Raji (cell line): ENCODE results near the gene HEXIM1.

ENCODE experiments used
- POLR2A ChIP-seq: IDR thresholded peaks from 2 replicates; pipeline ENCODE4 v1.6.1; 2011; ENCODE audit warnings: low read depth, low read length, control low read depth; ENCODE audit not compliant: insufficient read depth

The HEXIM1 gene

DNA sequence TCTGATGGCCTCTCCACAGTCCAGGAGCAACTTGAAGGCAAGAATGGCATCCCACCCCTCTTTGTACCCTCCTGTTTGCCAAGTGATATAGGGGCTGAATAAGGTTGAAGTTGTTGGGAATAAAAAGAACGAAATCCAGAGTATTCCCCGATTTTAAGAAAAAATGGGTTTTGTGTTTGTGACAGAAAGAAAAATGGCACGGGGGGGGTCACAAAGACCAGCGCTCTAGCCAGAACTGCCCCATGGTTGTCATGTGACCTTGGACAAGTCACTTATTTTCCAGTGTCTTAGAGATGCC is 1.7 kb upstream of the HEXIM1 start:
- no peak for TF ChIP-seq POLR2A

DNA sequence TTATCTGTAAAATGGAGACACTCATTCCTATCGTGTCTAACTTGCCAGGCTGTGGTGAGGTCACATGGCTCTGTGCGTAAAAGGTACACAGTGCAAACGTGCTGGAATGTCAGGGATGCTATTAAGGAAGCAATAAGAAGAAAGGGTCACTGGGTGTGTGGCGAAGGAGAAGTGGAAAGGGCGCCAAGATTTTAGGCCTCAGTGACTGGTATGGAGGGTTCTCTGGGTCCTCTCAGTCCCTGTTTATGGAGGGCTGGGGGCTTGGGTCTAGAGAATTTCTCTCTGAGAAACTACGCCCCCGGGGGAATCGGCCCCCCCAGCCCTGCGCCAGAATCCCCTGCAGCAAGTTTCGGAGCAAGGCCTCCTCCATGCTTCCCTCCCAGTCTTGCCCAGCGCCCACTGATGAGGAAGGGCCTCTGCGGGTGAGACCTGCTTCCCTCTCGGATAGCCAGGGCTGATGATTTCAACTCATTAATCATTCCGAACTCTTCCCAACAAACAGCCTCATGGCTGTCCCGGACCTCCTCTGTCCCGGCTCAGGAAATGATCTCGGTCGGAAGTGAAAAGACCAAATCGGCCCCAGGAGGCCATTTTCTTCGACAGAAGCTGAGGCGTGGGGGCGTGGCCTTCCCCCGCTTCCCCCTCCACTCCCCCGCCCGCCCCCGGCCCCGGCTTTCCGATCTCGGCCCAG is 1.2 kb upstream of the HEXIM1 start:
- TF ChIP-seq POLR2A: peak; percentile 65

DNA sequence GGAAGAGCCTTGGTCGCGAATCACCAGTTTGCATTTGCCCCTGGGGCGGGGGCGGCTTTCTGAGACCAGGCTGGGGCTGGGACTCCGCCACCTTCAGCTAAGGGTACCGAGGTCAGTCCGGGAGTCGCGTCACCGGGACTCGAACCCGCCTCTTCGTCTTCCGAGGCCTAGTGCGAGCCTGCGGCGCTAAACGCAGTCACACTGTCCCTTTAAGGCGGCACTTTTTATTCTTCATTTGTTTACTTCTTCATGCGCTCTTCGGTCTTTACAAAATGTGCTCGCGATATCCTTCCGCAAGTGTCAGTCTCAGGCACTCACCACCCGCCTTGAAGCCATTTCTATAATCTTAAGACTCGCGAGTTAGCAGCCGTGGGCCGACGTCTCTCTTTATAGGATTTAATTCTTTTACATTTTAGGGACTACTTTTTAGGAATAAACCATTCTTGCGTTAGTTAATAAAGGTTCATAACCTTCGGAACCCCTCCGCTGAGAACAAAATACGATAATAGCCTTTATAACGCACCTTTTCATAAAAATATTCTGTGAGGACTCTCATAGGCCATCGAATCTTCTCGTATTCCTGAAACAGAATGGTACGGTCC is 593 bp upstream of the HEXIM1 start:
- TF ChIP-seq POLR2A: peak; percentile 65

DNA sequence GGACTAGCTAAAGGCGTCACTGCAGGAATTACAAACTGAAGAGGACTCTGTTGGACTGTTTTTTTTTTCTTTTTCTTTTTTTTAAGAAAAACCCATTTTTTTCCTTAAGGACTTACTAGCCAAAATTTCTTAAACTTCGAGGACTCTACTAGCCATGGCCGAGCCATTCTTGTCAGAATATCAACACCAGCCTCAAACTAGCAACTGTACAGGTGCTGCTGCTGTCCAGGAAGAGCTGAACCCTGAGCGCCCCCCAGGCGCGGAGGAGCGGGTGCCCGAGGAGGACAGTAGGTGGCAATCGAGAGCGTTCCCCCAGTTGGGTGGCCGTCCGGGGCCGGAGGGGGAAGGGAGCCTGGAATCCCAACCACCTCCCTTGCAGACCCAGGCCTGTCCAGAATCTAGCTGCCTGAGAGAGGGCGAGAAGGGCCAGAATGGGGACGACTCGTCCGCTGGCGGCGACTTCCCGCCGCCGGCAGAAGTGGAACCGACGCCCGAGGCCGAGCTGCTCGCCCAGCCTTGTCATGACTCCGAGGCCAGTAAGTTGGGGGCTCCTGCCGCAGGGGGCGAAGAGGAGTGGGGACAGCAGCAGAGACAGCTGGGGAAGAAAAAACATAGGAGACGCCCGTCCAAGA is 878 bp downstream of the HEXIM1 start:
- no peak; the same call in none of the 2 replicates for TF ChIP-seq POLR2A

DNA sequence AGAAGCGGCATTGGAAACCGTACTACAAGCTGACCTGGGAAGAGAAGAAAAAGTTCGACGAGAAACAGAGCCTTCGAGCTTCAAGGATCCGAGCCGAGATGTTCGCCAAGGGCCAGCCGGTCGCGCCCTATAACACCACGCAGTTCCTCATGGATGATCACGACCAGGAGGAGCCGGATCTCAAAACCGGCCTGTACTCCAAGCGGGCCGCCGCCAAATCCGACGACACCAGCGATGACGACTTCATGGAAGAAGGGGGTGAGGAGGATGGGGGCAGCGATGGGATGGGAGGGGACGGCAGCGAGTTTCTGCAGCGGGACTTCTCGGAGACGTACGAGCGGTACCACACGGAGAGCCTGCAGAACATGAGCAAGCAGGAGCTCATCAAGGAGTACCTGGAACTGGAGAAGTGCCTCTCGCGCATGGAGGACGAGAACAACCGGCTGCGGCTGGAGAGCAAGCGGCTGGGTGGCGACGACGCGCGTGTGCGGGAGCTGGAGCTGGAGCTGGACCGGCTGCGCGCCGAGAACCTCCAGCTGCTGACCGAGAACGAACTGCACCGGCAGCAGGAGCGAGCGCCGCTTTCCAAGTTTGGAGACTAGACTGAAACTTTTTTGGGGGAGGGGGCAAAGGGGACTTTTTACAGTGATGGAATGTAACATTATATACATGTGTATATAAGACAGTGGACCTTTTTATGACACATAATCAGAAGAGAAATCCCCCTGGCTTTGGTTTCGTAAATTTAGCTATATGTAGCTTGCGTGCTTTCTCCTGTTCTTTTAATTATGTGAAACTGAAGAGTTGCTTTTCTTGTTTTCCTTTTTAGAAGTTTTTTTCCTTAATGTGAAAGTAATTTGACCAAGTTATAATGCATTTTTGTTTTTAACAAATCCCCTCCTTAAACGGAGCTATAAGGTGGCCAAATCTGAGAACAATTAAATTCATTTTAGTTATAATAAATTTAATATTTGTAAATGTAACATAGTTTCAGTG is 1.7 kb downstream of the HEXIM1 start:
- peak; percentile 27; the same call in 1 of the 2 replicates for TF ChIP-seq POLR2A

DNA sequence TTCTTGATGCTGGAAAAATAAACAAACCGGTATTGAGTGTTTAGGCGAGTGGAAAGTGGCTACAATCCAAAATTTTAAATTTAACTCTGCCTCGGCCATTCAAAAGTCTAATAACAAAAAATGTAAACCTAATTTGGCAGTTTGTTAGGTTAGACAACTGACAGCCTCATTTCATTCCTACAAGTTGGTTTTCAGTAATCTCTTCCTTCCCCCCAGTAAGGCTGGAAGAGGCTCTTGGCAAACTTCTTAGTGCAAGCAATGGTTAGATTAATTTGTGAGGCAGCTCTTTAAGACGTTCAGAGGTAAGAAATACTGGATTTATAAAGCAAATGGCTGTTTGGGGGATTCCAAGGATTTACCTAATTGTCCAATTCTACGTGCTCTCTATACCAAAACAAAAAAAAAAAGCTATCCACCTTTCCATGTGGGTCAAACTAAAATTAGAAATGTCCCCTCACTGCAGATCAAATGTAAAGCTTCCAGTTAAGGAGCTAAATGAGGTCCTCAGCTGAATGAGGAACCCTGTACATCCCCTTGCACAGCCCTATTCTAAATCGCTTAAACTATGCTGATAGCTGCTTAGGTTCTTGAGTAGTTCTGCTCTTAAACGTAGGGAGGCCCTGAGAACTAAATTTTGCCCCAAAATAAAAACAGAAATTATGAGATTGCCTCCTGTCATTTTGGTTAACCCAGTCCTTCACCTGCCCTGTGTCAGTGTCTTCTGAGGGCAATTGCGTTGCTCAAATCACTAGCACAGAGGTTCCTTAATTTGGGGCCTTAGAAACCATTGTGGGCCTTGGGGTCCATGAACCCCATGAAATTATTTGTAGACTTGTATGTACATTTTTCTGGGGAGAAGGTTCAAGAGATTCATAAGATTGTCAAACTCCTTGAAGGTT is 2.9 kb downstream of the HEXIM1 start:
- TF ChIP-seq POLR2A: no peak

DNA sequence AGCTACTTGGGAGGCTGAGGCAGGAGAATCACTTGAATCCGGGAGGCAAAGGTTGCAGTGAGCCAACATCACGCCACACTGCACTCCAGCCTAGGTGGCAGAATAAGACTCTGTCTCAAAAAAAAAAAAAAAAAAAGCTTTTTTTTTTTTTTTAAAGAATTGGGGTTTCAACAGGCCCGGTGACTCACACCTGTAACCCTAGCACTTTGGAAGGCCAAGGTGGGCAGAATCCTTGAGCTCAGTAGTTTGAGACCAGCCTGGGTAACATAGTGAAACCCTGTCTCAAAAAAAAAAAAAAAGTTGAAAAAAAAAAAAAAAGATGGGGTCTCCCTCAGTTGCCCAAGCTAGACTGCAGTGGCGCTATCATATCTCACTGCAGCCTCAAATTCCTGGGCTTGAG is 6.8 kb downstream of the HEXIM1 start:
- no peak for TF ChIP-seq POLR2A

DNA sequence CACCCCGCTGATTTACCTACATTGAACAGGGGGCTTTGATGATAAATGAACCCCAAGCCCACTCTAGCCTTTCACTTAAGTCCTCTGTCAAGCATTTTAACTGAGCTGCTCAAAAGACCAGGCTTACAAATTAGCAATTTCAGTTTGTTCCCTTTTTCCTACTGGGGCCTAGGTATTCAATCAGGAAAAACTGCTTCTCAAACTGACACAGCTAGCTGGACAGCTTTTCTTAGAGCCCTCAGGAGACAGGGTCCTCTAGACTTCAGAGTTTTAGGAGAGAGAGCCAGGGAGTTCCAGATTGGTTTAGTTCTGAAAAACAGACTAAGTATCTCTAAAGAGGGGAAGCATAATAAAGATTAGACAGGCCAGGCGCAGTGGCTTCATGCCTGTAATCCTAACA is 7.2 kb downstream of the HEXIM1 start:
- TF ChIP-seq POLR2A: no peak

DNA sequence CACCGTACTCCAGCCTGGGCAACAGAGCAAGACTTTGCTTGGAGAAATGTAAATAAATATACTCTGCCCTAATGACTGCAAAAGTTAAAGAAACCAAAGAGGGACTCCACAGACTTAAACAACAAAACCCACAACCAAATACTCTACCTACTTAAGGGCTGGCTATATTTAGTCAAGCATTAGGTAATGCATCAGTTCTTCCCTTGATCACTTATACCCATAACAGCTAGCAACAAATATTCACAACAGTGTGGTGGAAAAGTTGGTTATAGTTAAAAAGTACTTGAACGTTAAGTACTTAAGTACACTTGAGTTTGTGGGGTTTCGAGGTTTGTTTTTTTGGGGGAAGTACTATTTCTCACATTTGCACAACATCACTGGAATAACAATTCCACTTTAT is 8.0 kb downstream of the HEXIM1 start:
- TF ChIP-seq POLR2A: no peak

DNA sequence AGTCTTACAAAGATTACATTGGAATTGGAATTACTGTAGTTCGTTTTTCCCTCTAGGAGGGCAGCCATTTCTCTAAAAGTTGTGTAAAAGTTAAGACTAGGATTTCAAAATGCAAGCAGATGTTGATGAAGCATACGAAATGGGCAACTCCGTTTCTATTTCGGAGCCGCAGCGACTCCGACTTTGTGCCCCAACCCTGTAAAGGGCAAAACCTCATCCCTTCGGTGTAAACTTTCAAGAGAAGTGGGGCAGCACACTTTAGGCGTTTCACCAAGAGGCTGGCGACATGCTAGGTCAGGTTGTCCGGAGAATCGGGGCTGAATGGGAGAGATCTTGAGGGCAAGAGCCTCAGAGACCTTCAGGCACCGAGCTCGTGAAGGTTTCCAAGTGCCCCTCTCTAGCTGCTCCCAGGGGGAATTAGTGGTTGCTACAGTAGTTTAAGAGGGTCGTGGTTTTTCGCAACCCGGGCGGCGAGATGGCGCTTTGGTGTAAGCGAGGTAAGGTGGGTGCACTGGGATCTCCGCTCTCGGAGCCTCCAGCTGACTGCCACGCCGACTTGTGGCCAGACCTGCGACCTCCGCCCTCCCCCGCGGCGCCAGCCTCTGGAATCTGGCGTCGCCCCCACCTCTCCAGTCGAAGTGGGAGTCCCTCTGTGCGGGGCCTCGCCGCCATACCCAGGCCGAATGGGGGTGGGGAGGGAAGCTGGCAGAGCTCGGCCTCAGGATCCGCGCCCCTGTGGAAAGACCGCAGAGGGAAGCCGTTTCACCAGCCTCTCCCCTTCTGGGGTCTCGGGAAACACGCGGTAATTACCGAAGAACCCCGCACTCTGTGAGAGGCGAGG is 12.4 kb downstream of the HEXIM1 start:
- TF ChIP-seq POLR2A: no peak; the same call in 1 of the 2 replicates

DNA sequence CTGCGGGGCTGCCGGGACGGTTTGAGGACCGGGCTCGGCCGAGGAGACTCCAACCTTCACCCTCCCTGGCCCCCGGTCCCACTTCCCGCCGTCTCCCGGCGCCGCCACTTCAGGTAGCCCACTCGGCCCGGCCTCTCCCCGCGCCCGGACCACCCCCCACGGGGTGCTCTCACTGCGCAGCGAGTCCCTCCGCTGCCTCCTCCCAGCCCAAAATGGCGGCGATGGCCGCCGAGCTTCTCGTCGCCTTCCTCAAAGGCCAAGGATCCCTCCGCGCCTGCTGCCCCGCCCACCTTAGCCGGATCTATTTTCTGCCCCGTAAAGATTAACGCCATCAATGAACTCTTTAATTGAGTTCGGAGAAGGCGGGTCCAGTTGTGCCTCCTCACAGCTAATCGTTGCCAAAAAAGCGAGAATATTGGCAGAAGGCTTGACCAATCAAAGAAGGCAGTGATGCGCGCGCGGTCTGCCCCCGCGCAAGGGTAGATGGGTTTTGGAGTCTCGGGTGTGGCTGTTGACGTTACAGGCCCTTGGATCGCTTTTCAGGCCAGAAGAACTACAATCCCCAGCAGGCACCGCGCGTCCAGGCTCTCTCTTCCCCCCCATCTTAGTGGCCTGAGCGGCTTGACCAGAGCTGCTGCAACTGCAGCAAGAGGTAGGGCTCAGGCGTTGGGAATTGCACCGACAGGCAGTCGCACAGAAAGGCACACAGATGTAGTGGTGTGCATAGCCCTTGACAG is 13.2 kb downstream of the HEXIM1 start, which contains the start of gene HEXIM2:
HEXIM2 (plus strand) TSS at position 588 of the 737 bp plus-strand sequence. CDS start 919 bp downstream, outside the sequence.
- TF ChIP-seq POLR2A: peak; percentile 76

DNA sequence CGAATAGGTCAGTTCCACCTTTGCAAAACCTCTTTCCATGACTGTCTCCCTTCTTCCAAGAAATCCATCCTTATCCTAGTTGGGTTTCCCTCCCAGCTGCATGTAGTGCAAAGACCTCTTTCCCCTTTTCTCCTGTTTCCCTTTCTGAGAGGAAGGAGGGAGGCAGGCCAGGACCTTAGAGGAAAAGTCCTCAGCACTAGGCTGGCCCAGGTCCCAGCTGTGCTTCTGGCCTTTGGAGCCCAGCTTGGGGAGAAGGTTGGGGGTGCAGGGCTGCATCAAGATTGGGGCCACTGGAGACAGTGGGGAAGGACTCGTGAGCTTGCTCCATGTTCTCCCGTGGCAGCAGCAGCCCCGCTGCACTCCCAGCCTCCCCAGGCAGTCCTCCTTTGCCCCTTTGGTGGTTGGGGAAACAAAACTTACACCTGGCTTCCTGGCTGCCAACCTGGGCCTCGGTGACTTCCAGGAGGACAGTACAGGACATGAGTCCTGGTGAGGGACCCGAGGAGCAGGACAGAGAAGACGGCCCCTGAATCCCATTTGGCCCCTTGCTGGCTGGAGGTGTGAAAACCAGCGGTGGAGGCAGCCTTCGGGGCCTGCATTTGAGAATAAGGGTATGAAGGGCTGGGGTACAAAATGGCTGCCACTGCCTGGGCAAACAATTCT is 13.9 kb downstream of the HEXIM1 start:
- TF ChIP-seq POLR2A: no peak

DNA sequence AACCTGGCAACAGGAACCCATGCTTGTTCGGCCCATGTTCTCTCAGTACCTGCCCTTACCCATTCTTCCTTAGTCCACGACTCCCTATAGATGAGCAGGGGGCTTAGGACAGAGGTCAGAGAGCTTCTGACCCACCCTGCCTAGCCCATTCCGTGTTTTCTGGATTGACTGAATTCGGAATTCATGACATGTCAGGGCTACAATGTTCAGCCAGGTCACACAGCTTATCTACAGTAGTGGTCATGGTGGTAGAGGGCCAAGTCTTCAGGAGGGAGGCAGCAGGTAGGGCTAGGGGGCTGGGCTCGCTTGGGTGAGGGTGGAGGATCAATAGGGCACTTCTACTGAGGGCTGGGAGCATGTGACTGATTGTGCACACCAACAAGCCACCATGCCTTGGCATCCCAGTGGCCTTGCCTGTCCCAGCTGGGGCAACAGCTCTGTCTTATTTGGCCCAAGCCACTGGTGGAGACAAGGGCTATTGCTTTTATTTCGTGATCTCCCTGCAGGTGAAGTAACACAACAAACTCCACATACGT is 16.5 kb downstream of the HEXIM1 start:
- no peak for TF ChIP-seq POLR2A
